GM23338 (cell line): ENCODE measurements around the gene PRKAR1B. TPM values are rescaled to one million over a fixed set of nuclear protein-coding genes. Genes with fewer than 3 reads are reported as not detected.
A peak's percentile ranks its signal among the peaks of the same experiment; 100 is the strongest.

Source experiments
- ATAC-seq: fragments of 200-7000 bp; cut with Tn5 transposase; 3 replicates; pipeline ENCODE4 v1.9.1; 2020
- DNase-seq: peaks from one replicate; pipeline ENCODE4 v3.0.0-alpha.2; 2015; ENCODE audit warnings: low spot score
- H2AFZ ChIP-seq: fragments of 200-600 bp; sonication (generic); 2 replicates; pipeline ENCODE4 v1.8.0; 2016; ENCODE audit warnings: antibody characterized with exemption, mild to moderate bottlenecking, moderate library complexity
- H3F3A ChIP-seq: fragments of 200-600 bp; sonication (generic); replicated peaks from 2 replicates; pipeline ENCODE4 v1.8.0; 2017; ENCODE audit warnings: antibody characterized with exemption, mixed run types, low read depth
- H3K27ac ChIP-seq: fragments of 200-600 bp; sonication (generic); 2 replicates; pipeline ENCODE4 v1.6.1; 2016; ENCODE audit warnings: low read depth
- H3K27me3 ChIP-seq: fragments of 200-600 bp; sonication (generic); 2 replicates; pipeline ENCODE4 v1.8.0; 2016; ENCODE audit warnings: mild to moderate bottlenecking, mixed run types, moderate library complexity; ENCODE audit not compliant: insufficient read depth
- H3K36me3 ChIP-seq: fragments of 200-600 bp; sonication (generic); 2 replicates; pipeline ENCODE4 v1.8.0; 2016; ENCODE audit warnings: mild to moderate bottlenecking; ENCODE audit not compliant: insufficient read depth
- H3K4me1 ChIP-seq: fragments of 200-600 bp; sonication (generic); 2 replicates; pipeline ENCODE4 v1.8.0; 2016; ENCODE audit warnings: mild to moderate bottlenecking, moderate library complexity; ENCODE audit not compliant: insufficient read depth
- H3K4me2 ChIP-seq: fragments of 200-600 bp; sonication (generic); 2 replicates; pipeline ENCODE4 v1.7.1; 2017; ENCODE audit warnings: mixed run types
- H3K4me3 ChIP-seq: fragments of 200-600 bp; sonication (generic); 2 replicates; pipeline ENCODE4 v1.6.1; 2016; ENCODE audit warnings: mixed run types
- H3K79me2 ChIP-seq: fragments of 200-600 bp; sonication (generic); replicated peaks from 2 replicates; pipeline ENCODE4 v1.8.0; 2017; ENCODE audit warnings: mild to moderate bottlenecking; ENCODE audit not compliant: insufficient read depth
- H3K9me2 ChIP-seq: fragments of 200-600 bp; sonication (generic); 2 replicates; pipeline ENCODE4 v1.8.0; 2017; ENCODE audit not compliant: insufficient read depth
- H4K20me1 ChIP-seq: fragments of 200-600 bp; sonication (generic); replicated peaks from 2 replicates; pipeline ENCODE4 v1.8.0; 2017; ENCODE audit warnings: mild to moderate bottlenecking; ENCODE audit not compliant: insufficient read depth
- H3K27ac Mint-ChIP-seq: 2 replicates; pipeline ENCODE4 v1.8.0; 2020; ENCODE audit warnings: inconsistent platforms, mild to moderate bottlenecking, moderate library complexity, mixed read lengths
- H3K27me3 Mint-ChIP-seq: 3 replicates; pipeline ENCODE4 v1.8.0; 2022; ENCODE audit warnings: low read depth, mild to moderate bottlenecking, moderate library complexity, mixed read lengths, inconsistent platforms; ENCODE audit not compliant: insufficient read depth, poor library complexity
- H3K36me3 Mint-ChIP-seq: 3 replicates; pipeline ENCODE4 v1.8.0; 2021; ENCODE audit warnings: low read depth, mild to moderate bottlenecking, inconsistent platforms, moderate library complexity, mixed read lengths
- H3K4me1 Mint-ChIP-seq: 3 replicates; pipeline ENCODE4 v1.8.0; 2020; ENCODE audit warnings: mild to moderate bottlenecking, inconsistent platforms, mixed read lengths
- H3K4me3 Mint-ChIP-seq: 3 replicates; pipeline ENCODE4 v1.8.0; 2021; ENCODE audit warnings: moderate library complexity, mild to moderate bottlenecking, inconsistent platforms, mixed read lengths
- H3K9me3 Mint-ChIP-seq: 3 replicates; pipeline ENCODE4 v1.8.0; 2020; ENCODE audit warnings: moderate library complexity, mild to moderate bottlenecking, inconsistent platforms, mixed read lengths
- CTCF ChIP-seq, 2 experiments: fragments of 200-600 bp in 1 of 2; sonication (generic) in 1 of 2; conservative IDR thresholded peaks; 2 replicates each; pipeline versions ENCODE4 v1.5.1 to v1.6.1; 2016 to 2017; ENCODE audit warnings: antibody characterized with exemption in 2 of 2, low read depth in 2 of 2, mild to moderate bottlenecking in 2 of 2, moderate library complexity in 1 of 2
- ETS1 ChIP-seq: IDR thresholded peaks from 2 replicates; pipeline ENCODE4 v1.6.1; 2016; ENCODE audit warnings: antibody characterized with exemption
- EZH2 ChIP-seq: fragments of 200-600 bp; sonication (generic); IDR thresholded peaks from one replicate; pipeline ENCODE4 v1.8.0; 2017; ENCODE audit warnings: antibody characterized with exemption, mild to moderate bottlenecking, low read depth; ENCODE audit not compliant: unreplicated experiment
- EZH2phosphoT487 ChIP-seq: fragments of 200-600 bp; sonication (generic); IDR thresholded peaks from one replicate; pipeline ENCODE4 v1.8.1; 2018; ENCODE audit warnings: antibody characterized with exemption; ENCODE audit not compliant: unreplicated experiment
- POLR2AphosphoS5 ChIP-seq: IDR thresholded peaks from 2 replicates; pipeline ENCODE4 v1.6.1; 2016; ENCODE audit warnings: antibody characterized with exemption, low read depth
- REST ChIP-seq: IDR thresholded peaks from one replicate; pipeline ENCODE4 v1.6.1; 2018; ENCODE audit warnings: antibody characterized with exemption; ENCODE audit not compliant: unreplicated experiment
- STAT1 ChIP-seq: IDR thresholded peaks from one replicate; pipeline ENCODE4 v1.6.1; 2016; ENCODE audit warnings: antibody characterized with exemption; ENCODE audit not compliant: unreplicated experiment
- ZNF114 ChIP-seq: fragments of 250-450 bp; sonication (Bioruptor Pico); IDR thresholded peaks from 2 replicates; pipeline ENCODE4 v1.5.0; 2020; ENCODE audit warnings: mild to moderate bottlenecking, moderate library complexity
- polyA plus RNA-seq: library from polyadenylated mRNA; unstranded; fragments of >200 nt; fragmentation: Nextera tagmentation; extraction: Ambion mirVana; gene quantifications from 2 replicates; pipeline ENCODE4 v1.2.1, GENCODE V29; 2016
- total RNA-seq: library from RNA; depleted of rRNA; stranded (reverse); fragments of >200 nt; shearing (Covaris generic); gene quantifications from 2 replicates; pipeline ENCODE4 v1.2.3, GENCODE V29; 2014

Gene PRKAR1B
- total and polyA plus RNA-seq, 2 experiments from 2014 or later: 35.7 to 36.7 TPM

- H2AFZ ChIP-seq: no peak overlapping the region
- H4K20me1 ChIP-seq: peaks cover 7% of the 10 kb centered on the region; the same call in 1 of the 2 replicates
- TF ChIP-seq POLR2AphosphoS5 (no peak), ETS1 (no peak), EZH2phosphoT487 (no peak), REST (no peak), EZH2 (no peak), STAT1 (no peak), ZNF114 (CRISPR knock-in tag) (no peak)
- no peaks in the 10 kb centered on the region; the same call in 2 of the 3 replicates for H3K4me1 Mint-ChIP-seq
- H3K27ac Mint-ChIP-seq: no peak overlapping the region
- H3F3A ChIP-seq: peaks cover 8% of the 10 kb centered on the region; the same call in 1 of the 2 replicates
- DNase-seq (no peak), ATAC-seq (no peak)
- no peak overlapping the region for H3K4me3 ChIP-seq
- H3K36me3 ChIP-seq: peaks cover 16% of the 10 kb centered on the region
- no peaks in the 10 kb centered on the region for H3K4me1 ChIP-seq
- no peak overlapping the region for H3K27ac ChIP-seq
- H3K79me2 ChIP-seq: no peaks in the 10 kb centered on the region
- H3K9me2 ChIP-seq: no peaks in the 10 kb centered on the region
- H3K36me3 Mint-ChIP-seq: peaks cover 57% of the 10 kb centered on the region
- H3K4me3 Mint-ChIP-seq: no peak overlapping the region
- H3K9me3 Mint-ChIP-seq: no peaks in the 10 kb centered on the region; the same call in 2 of the 3 replicates
- H3K27me3 Mint-ChIP-seq: no peaks in the 10 kb centered on the region
- H3K27me3 ChIP-seq: no peaks in the 10 kb centered on the region
- no peak overlapping the region for H3K4me2 ChIP-seq
These were observed 49.3 kb upstream of the PRKAR1B start for GRCh38 chr7:776381-776780.

- H3K9me2 ChIP-seq: no peaks in the 10 kb centered on the region
- H3K27me3 ChIP-seq: no peaks in the 10 kb centered on the region
- Mint-ChIP-seq H3K9me3 (no peaks in the 10 kb centered on the region; the same call in 2 of the 3 replicates), H3K27ac (no peak overlapping the region), H3K27me3 (no peaks in the 10 kb centered on the region), H3K4me1 (no peaks in the 10 kb centered on the region; the same call in 2 of the 3 replicates), H3K4me3 (no peak overlapping the region), H3K36me3 (peaks cover 38% of the 10 kb centered on the region)
- H2AFZ ChIP-seq: peak overlapping the region; percentile 52; the same call in 1 of the 2 replicates
- no peaks in the 10 kb centered on the region for H3K4me1 ChIP-seq
- ATAC-seq (peak; percentile 90), DNase-seq (peak; percentile 83)
- 0 out of 2 replicates have a peak overlapping the region, but pooled peaks have one; percentile 26 for H3K27ac ChIP-seq
- TF ChIP-seq CTCF (conservative IDR thresholded peaks at IDR 0.05; ENCODE audit: low read depth in 2 of 2) (peak; percentile 77 to 97), ZNF114 (CRISPR knock-in tag) (no peak), POLR2AphosphoS5 (peak; percentile 46; the same call in 1 of the 2 replicates), EZH2 (no peak), STAT1 (no peak)
- no peak overlapping the region for H3K4me2 ChIP-seq
- peaks cover 8% of the 10 kb centered on the region; the same call in 1 of the 2 replicates for H3F3A ChIP-seq
- no peak overlapping the region for H3K4me3 ChIP-seq
- H3K79me2 ChIP-seq: 0 out of 2 replicates have a peak, but pooled peaks cover 2% of the 10 kb centered on the region
- peaks cover 13% of the 10 kb centered on the region; the same call in 1 of the 2 replicates for H4K20me1 ChIP-seq
- peaks cover 6% of the 10 kb centered on the region; the same call in 1 of the 2 replicates for H3K36me3 ChIP-seq
These were observed 47.4 kb upstream of the PRKAR1B start for GRCh38 chr7:774161-775109.
